IMR-90 (cell line): Measurements from ENCODE around the gene NPLOC4. TPM values are rescaled to one million over a fixed set of nuclear protein-coding genes. Genes with fewer than 3 reads are reported as not detected.

Experiments used
- ATAC-seq: fragments of 200-7000 bp; cut with Tn5 transposase; 2 replicates; pipeline ENCODE4 v1.9.1; 2020; ENCODE audit warnings: low read depth, mild to moderate bottlenecking, moderate library complexity
- BruUV-seq: library from RNA; stranded (reverse); fragments of 400-500 nt; replicated peaks from 2 replicates; lab custom pipeline; 2021; lab: Mats Ljungman, UMichigan
- CTCF ChIA-PET: fragments of 300-600 bp; formaldehyde crosslinking; extraction: SDS; loops from one replicate; lab custom pipeline; 2021; ENCODE audit warnings: antibody characterized with exemption; lab: Yijun Ruan, JAX
- POLR2A ChIA-PET: fragments of 300-600 bp; sonication (Branson Sonifier 250); formaldehyde crosslinking; loops from one replicate; lab custom pipeline; 2022; ENCODE audit warnings: antibody characterized with exemption; ENCODE audit not compliant: unreplicated experiment; lab: Charles Lee
- DNase-seq: peaks from one replicate; pipeline ENCODE4 v3.0.0; 2013
- H2AFZ ChIP-seq: replicated peaks from 2 replicates; pipeline ENCODE3; 2013; ENCODE audit warnings: low read length, mild to moderate bottlenecking; ENCODE audit not compliant: poor library complexity
- H2AK5ac ChIP-seq: 2 replicates; pipeline ENCODE4 v1.6.1; 2013; ENCODE audit warnings: low read depth, low read length, inconsistent platforms
- H2AK9ac ChIP-seq: replicated peaks from 2 replicates; pipeline ENCODE3; 2013; ENCODE audit warnings: mild to moderate bottlenecking, low read depth, low read length, moderate library complexity; ENCODE audit not compliant: poor library complexity
- H2BK120ac ChIP-seq: 2 replicates; pipeline ENCODE4 v1.6.1; 2013; ENCODE audit warnings: low read depth, low read length, inconsistent platforms
- H2BK15ac ChIP-seq: 3 replicates; pipeline ENCODE4 v1.6.1; 2013; ENCODE audit warnings: low read depth, low read length, inconsistent platforms
- H2BK20ac ChIP-seq: 2 replicates; pipeline ENCODE4 v1.6.1; 2013; ENCODE audit warnings: low read depth, mild to moderate bottlenecking, inconsistent platforms, low read length, moderate library complexity
- H2BK5ac ChIP-seq: 2 replicates; pipeline ENCODE4 v1.6.1; 2013; ENCODE audit warnings: mild to moderate bottlenecking, low read depth, low read length, inconsistent platforms; ENCODE audit not compliant: poor library complexity, severe bottlenecking
- H3K14ac ChIP-seq: replicated peaks from 2 replicates; pipeline ENCODE4 v1.6.1; 2013; ENCODE audit warnings: low read depth, low read length, inconsistent platforms
- H3K18ac ChIP-seq: 2 replicates; pipeline ENCODE4 v1.6.1; 2013; ENCODE audit warnings: low read depth, low read length, control low read depth
- H3K23ac ChIP-seq: 2 replicates; pipeline ENCODE4 v1.6.1; 2013; ENCODE audit warnings: low read depth, low read length, inconsistent platforms
- H3K27ac ChIP-seq: 2 replicates; pipeline ENCODE4 v1.5.1; 2013; ENCODE audit warnings: mild to moderate bottlenecking, control low read depth, low read length; ENCODE audit not compliant: insufficient read depth
- H3K27me3 ChIP-seq: 2 replicates; pipeline ENCODE4 v1.6.1; 2013; ENCODE audit warnings: low read length; ENCODE audit not compliant: control insufficient read depth, insufficient read depth
- H3K36me3 ChIP-seq: 2 replicates; pipeline ENCODE4 v1.6.1; 2013; ENCODE audit warnings: low read length, mixed read lengths; ENCODE audit not compliant: control insufficient read depth, insufficient read depth
- H3K4ac ChIP-seq: 2 replicates; pipeline ENCODE4 v1.6.1; 2013; ENCODE audit warnings: low read depth, low read length, inconsistent platforms
- H3K4me1 ChIP-seq: 2 replicates; pipeline ENCODE4 v1.6.1; 2013; ENCODE audit warnings: low read length, mixed read lengths; ENCODE audit not compliant: control insufficient read depth, insufficient read depth
- H3K4me2 ChIP-seq: 2 replicates; pipeline ENCODE4 v1.6.1; 2013; ENCODE audit warnings: low read depth, mild to moderate bottlenecking, control low read depth, low read length, moderate library complexity
- H3K4me3 ChIP-seq: 2 replicates; pipeline ENCODE4 v1.5.1; 2013; ENCODE audit warnings: low read depth, mild to moderate bottlenecking, control low read depth, low read length, moderate library complexity; ENCODE audit not compliant: insufficient read depth
- H3K56ac ChIP-seq: 2 replicates; pipeline ENCODE4 v1.6.1; 2013; ENCODE audit warnings: low read length, inconsistent platforms; ENCODE audit not compliant: insufficient read depth; ENCODE audit errors: extremely low read depth
- H3K79me1 ChIP-seq, 2 experiments: 2 replicates each; pipeline ENCODE4 v1.6.1; 2013; ENCODE audit warnings: low read length in 2 of 2, inconsistent platforms in 1 of 2, low read depth in 1 of 2
- H3K9ac ChIP-seq: 2 replicates; pipeline ENCODE4 v1.6.1; 2013; ENCODE audit warnings: low read depth, low read length, control low read depth
- H3K9me1 ChIP-seq: 2 replicates; pipeline ENCODE4 v1.6.1; 2013; ENCODE audit warnings: low read length, inconsistent platforms; ENCODE audit not compliant: insufficient read depth
- H3K9me3 ChIP-seq: 2 replicates; pipeline ENCODE4 v1.6.1; 2013; ENCODE audit warnings: low read length; ENCODE audit not compliant: control insufficient read depth, insufficient read depth
- H4K20me1 ChIP-seq: 2 replicates; pipeline ENCODE4 v1.6.1; 2013; ENCODE audit warnings: low read length, inconsistent platforms; ENCODE audit not compliant: insufficient read depth
- H4K5ac ChIP-seq: 2 replicates; pipeline ENCODE4 v1.6.1; 2013; ENCODE audit warnings: mild to moderate bottlenecking, low read depth, low read length, control low read depth
- H4K8ac ChIP-seq, 2 experiments: 2 replicates each; pipeline ENCODE4 v1.6.1; 2013; ENCODE audit warnings: low read depth in 2 of 2, low read length in 2 of 2, control low read depth in 1 of 2, inconsistent platforms in 1 of 2
- H4K91ac ChIP-seq: 2 replicates; pipeline ENCODE4 v1.6.1; 2013; ENCODE audit warnings: low read depth, low read length, inconsistent platforms; ENCODE audit not compliant: insufficient read depth
- BHLHE40 ChIP-seq: fragments of 150-350 bp; IDR thresholded peaks from 2 replicates; pipeline ENCODE4 v1.6.1; 2016; ENCODE audit warnings: mild to moderate bottlenecking, low read depth, low read length
- CEBPB ChIP-seq: IDR thresholded peaks from 2 replicates; pipeline ENCODE4 v1.6.1; 2012; ENCODE audit warnings: low read depth, low read length, improper control_type of control experiment
- CHD1 ChIP-seq: IDR thresholded peaks from 2 replicates; pipeline ENCODE4 v1.6.1; 2012; ENCODE audit warnings: low read depth, low read length, improper control_type of control experiment
- FOS ChIP-seq: fragments of 150-350 bp; IDR thresholded peaks from 2 replicates; pipeline ENCODE4 v1.6.1; 2016; ENCODE audit warnings: low read depth, low read length
- MAFK ChIP-seq: IDR thresholded peaks from 2 replicates; pipeline ENCODE4 v1.6.1; 2012; ENCODE audit warnings: low read depth, low read length, improper control_type of control experiment
- MAZ ChIP-seq: IDR thresholded peaks from 2 replicates; pipeline ENCODE4 v1.6.1; 2012; ENCODE audit warnings: low read depth, mild to moderate bottlenecking, low read length, improper control_type of control experiment, moderate library complexity, borderline replicate concordance
- MXI1 ChIP-seq: IDR thresholded peaks from 2 replicates; pipeline ENCODE4 v1.6.1; 2012; ENCODE audit warnings: low read depth, mild to moderate bottlenecking, low read length, moderate library complexity, borderline replicate concordance
- NFE2L2 ChIP-seq: fragments of 150-350 bp; IDR thresholded peaks from 2 replicates; pipeline ENCODE4 v1.6.1; 2016; ENCODE audit warnings: low read depth, mild to moderate bottlenecking, low read length
- POLR2A ChIP-seq: IDR thresholded peaks from 2 replicates; pipeline ENCODE4 v1.6.1; 2012; ENCODE audit warnings: mild to moderate bottlenecking, low read depth, low read length
- RAD21 ChIP-seq: IDR thresholded peaks from 2 replicates; pipeline ENCODE4 v1.6.1; 2012; ENCODE audit warnings: low read length, improper control_type of control experiment
- RCOR1 ChIP-seq: IDR thresholded peaks from 2 replicates; pipeline ENCODE4 v1.6.1; 2012; ENCODE audit warnings: mild to moderate bottlenecking, low read length, improper control_type of control experiment; ENCODE audit not compliant: insufficient replicate concordance
- RFX5 ChIP-seq: IDR thresholded peaks from 2 replicates; pipeline ENCODE4 v1.8.0; 2012; ENCODE audit warnings: low read depth, mild to moderate bottlenecking, low read length, moderate library complexity
- SMC3 ChIP-seq: fragments of 150-350 bp; IDR thresholded peaks from 2 replicates; pipeline ENCODE4 v1.6.1; 2016; ENCODE audit warnings: low read depth, mild to moderate bottlenecking, antibody characterized with exemption, low read length, moderate library complexity
- USF2 ChIP-seq: fragments of 150-350 bp; IDR thresholded peaks from 2 replicates; pipeline ENCODE4 v1.6.1; 2017; ENCODE audit warnings: mild to moderate bottlenecking, antibody characterized with exemption, low read length, low read depth
- WGBS, 2 experiments: methylation state at CpG; one replicate each; pipeline versions ENCODE4 v1.1.5 to v1.1.7; 2013; ENCODE audit warnings: missing lambda C conversion rate in 2 of 2; ENCODE audit not compliant: insufficient read length in 1 of 2; ENCODE audit errors: extremely low coverage in 2 of 2; 5-methylcytosine and 5-hydroxymethylcytosine counted together
- dilution Hi-C: fragments of 300-500 bp; cut with HindIII; formaldehyde crosslinking; loops from one replicate; pipeline ENCODE4 v1.14.3; 2018; ENCODE audit warnings: low sequenced_read_pairs; ENCODE audit not compliant: unreplicated experiment
- in situ Hi-C: fragments of 300-500 bp; cut with MboI; formaldehyde crosslinking; loops from 3 replicates; pipeline ENCODE4 v1.14.3; 2019; ENCODE audit warnings: low sequenced_read_pairs, inconsistent platforms, mixed read lengths
- intact Hi-C: fragments of 100-400 bp; cut with micrococcal nuclease; formaldehyde crosslinking; loops from 2 replicates; pipeline ENCODE4 v1.10.0; 2022
- polyA plus RNA-seq, 3 experiments: library from polyadenylated mRNA; depleted of rRNA; stranded (reverse); fragments of >200 nt; gene quantifications; 2 replicates each; pipeline ENCODE4 v1.2.3, GENCODE V29; 2012; ENCODE audit warnings: low replicate concordance in 1 of 3
- total RNA-seq: library from RNA; depleted of rRNA; stranded (reverse); fragments of >200 nt; gene quantifications from 2 replicates; pipeline ENCODE4 v1.2.3, GENCODE V29; 2012

NPLOC4 gene
- total and polyA plus RNA-seq, 2 of the 4 experiments (the other 2 are of a cell fraction): 70.4 to 78.3 TPM

GRCh38 chr17:81556863-81557262, 80.0 kb downstream of the NPLOC4 start:
- Histone ChIP-seq H3K27me3 (no peaks in the 10 kb centered on the region), H3K4me1 (peaks cover 17% of the 10 kb centered on the region), H3K79me1 (peaks cover 8 to 72% of the 10 kb centered on the region in 2 experiments), H3K4me2 (no peak overlapping the region), H2BK5ac (no peak overlapping the region), H3K9me1 (peaks cover 12% of the 10 kb centered on the region), H2AK5ac (peak overlapping the region; percentile 77; the same call in 1 of the 2 replicates), H3K56ac (no peak overlapping the region), H4K8ac (no peak overlapping the region), H3K4ac (no peak overlapping the region), H2AFZ (no peak overlapping the region), H2BK20ac (no peak overlapping the region), H3K23ac (no peak overlapping the region), H4K91ac (0 out of 2 replicates have a peak overlapping the region, but pooled peaks have one; percentile 4), H2AK9ac (no peak overlapping the region), H4K5ac (no peak overlapping the region), H3K36me3 (peaks cover 36% of the 10 kb centered on the region), H3K18ac (no peak overlapping the region), H3K27ac (no peak overlapping the region), H3K4me3 (no peak overlapping the region), H3K9ac (no peak overlapping the region), H2BK120ac (no peak overlapping the region), H3K9me3 (no peaks in the 10 kb centered on the region), H2BK15ac (no peak overlapping the region), H4K20me1 (peaks cover 31% of the 10 kb centered on the region), H3K14ac (no peak overlapping the region)
- ATAC-seq (no peak), DNase-seq (no peak)
- TF ChIP-seq USF2 (no peak), BHLHE40 (no peak), MAFK (no peak), MAZ (no peak), FOS (no peak), POLR2A (no peak), RFX5 (no peak), CEBPB (no peak), CHD1 (no peak), RAD21 (no peak), NFE2L2 (no peak), SMC3 (no peak), MXI1 (no peak), RCOR1 (no peak)
- in situ Hi-C loops: no loop called here
- intact Hi-C loops: no loop called here
- ChIA-PET POLR2A (interaction anchor here (0.5 kb wide), 1 partner anchor 36 kb away, joined by 3 read pairs; no protein-coding TSS in a partner anchor), CTCF (interaction anchor here (0.9 kb wide), 1 partner anchor 43 kb away, joined by 4 read pairs; no protein-coding TSS in a partner anchor)
- BruUV-seq: TSS peak; percentile 57
- 100% methylated on average over 2 of the region's 6 CpGs; no CpG with 5 or more reads in 1 of the 2 experiments for WGBS, 2 experiments
- dilution Hi-C loops: no loop called here
